A549 treated with AZD9567 at 1 μM for 4 hours (cell line): ENCODE measurements around the gene INPP1. TPM values are rescaled to one million over a fixed set of nuclear protein-coding genes. Genes with fewer than 3 reads are reported as not detected.

Experiments
- total RNA-seq: library from RNA; stranded (reverse); fragments of 200-300 nt; extraction: Qiagen RNA extraction; gene quantifications from 5 replicates; pipeline ENCODE4 v1.2.3, GENCODE V29; 2022; ENCODE audit not compliant: insufficient read depth

The INPP1 gene
- total RNA-seq, result 25.8 to 58.0 TPM (median 32.0 TPM) in 5 replicates

GRCh38 chr2:190343536-190344275 lies at the start of gene INPP1:
INPP1 (plus strand) TSS chr2:190343589; CDS start chr2:190360103, 16,514 bp downstream.

GRCh38 chr2:190319555-190320498 lies 23.6 kb upstream of the INPP1 start, which contains the start of gene HIBCH:
HIBCH (minus strand) TSS chr2:190319826; CDS start chr2:190319750, 76 bp downstream.

GRCh38 chr2:190407662-190408537 lies 64.5 kb downstream of the INPP1 start, which contains the start of gene MFSD6:
MFSD6 (plus strand) TSS chr2:190408355; CDS start chr2:190436030, 27,675 bp downstream.

Other genes starting within 250 kb of the INPP1 start
- 12.7 to 27.4 TPM (median 14.8 TPM) in 5 replicates for gene HIBCH, start 23.8 kb upstream of the INPP1 start, total RNA-seq
- 21.3 to 32.3 TPM (median 28.9 TPM) in 5 replicates for gene MFSD6, start 64.8 kb downstream of the INPP1 start, total RNA-seq
- gene NEMP2, start 191.1 kb downstream of the INPP1 start, total RNA-seq, result 4.1 to 7.8 TPM (median 7.3 TPM) in 5 replicates